GM12872 (cell line): ENCODE results near the gene RMND5A.

Experiments used
- CTCF ChIP-seq: IDR thresholded peaks from 3 replicates; pipeline ENCODE4 v1.5.1; 2011; ENCODE audit warnings: low read depth, mild to moderate bottlenecking, low read length, moderate library complexity; ENCODE audit not compliant: insufficient read depth

Gene RMND5A

GRCh38 chr2:86785456-86785855 lies 65.4 kb downstream of the RMND5A start:
- no peak for TF ChIP-seq CTCF

GRCh38 chr2:86786001-86786536 lies 66.0 kb downstream of the RMND5A start:
- TF ChIP-seq CTCF, result no peak

- TF ChIP-seq CTCF, result no peak
Observed at GRCh38 chr2:86787736-86788135, 67.6 kb downstream of the RMND5A start.

GRCh38 chr2:86788165-86788564 lies 68.1 kb downstream of the RMND5A start:
- no peak for TF ChIP-seq CTCF

- TF ChIP-seq CTCF, result no peak
Observed at GRCh38 chr2:86788881-86789686, 69.0 kb downstream of the RMND5A start.

GRCh38 chr2:86789687-86790133 lies 69.6 kb downstream of the RMND5A start:
- TF ChIP-seq CTCF, result no peak

GRCh38 chr2:86790134-86790675 lies 70.1 kb downstream of the RMND5A start:
- TF ChIP-seq CTCF, result no peak
